NCI-H345 (cell line): Measurements from ENCODE around the gene DIPK1A.

Experiments
- DNase-seq: peaks from one replicate; lab custom pipeline; 2025; lab: John Stamatoyannopoulos, UW

The DIPK1A gene

GRCh38 chr1:92952714-92953113 lies 8.5 kb downstream of the DIPK1A start:
- DNase-seq = no peak

- DNase-seq = no peak
Observed at GRCh38 chr1:92951141-92951582, 10.1 kb downstream of the DIPK1A start.

- DNase-seq = no peak
Observed at GRCh38 chr1:92949937-92950817, 11.1 kb downstream of the DIPK1A start.

- no peak for DNase-seq
Observed at GRCh38 chr1:92948071-92948470, 13.2 kb downstream of the DIPK1A start.

- no peak for DNase-seq
Observed at GRCh38 chr1:92945748-92946270, 15.5 kb downstream of the DIPK1A start.

- no peak for DNase-seq
Observed at GRCh38 chr1:92944901-92945747, 16.1 kb downstream of the DIPK1A start.

GRCh38 chr1:92943502-92943847 lies 17.8 kb downstream of the DIPK1A start:
- no peak for DNase-seq

- DNase-seq = no peak
Observed at GRCh38 chr1:92940541-92940940, 20.7 kb downstream of the DIPK1A start.

GRCh38 chr1:92937731-92938130 lies 23.5 kb downstream of the DIPK1A start:
- no peak for DNase-seq

- no peak for DNase-seq
Observed at GRCh38 chr1:92936865-92937264, 24.4 kb downstream of the DIPK1A start.

- DNase-seq = peak; percentile 87
Observed at GRCh38 chr1:92934395-92935378, 26.6 kb downstream of the DIPK1A start.

- DNase-seq = no peak
Observed at GRCh38 chr1:92933459-92933858, 27.8 kb downstream of the DIPK1A start.

GRCh38 chr1:92931691-92932090 lies 29.6 kb downstream of the DIPK1A start:
- DNase-seq = no peak

GRCh38 chr1:92929461-92929860 lies 31.8 kb downstream of the DIPK1A start:
- no peak for DNase-seq

- DNase-seq = no peak
Observed at GRCh38 chr1:92927870-92928269, 33.4 kb downstream of the DIPK1A start.

GRCh38 chr1:92926873-92927272 lies 34.4 kb downstream of the DIPK1A start:
- no peak for DNase-seq

GRCh38 chr1:92924501-92924900 lies 36.8 kb downstream of the DIPK1A start:
- no peak for DNase-seq

GRCh38 chr1:92923664-92924063 lies 37.6 kb downstream of the DIPK1A start:
- DNase-seq = no peak

GRCh38 chr1:92922356-92923035 lies 38.8 kb downstream of the DIPK1A start:
- no peak for DNase-seq

- no peak for DNase-seq
Observed at GRCh38 chr1:92921031-92922023, 39.9 kb downstream of the DIPK1A start.
